HepG2 (cell line): ENCODE results near the gene HIVEP2. TPM values are rescaled to one million over a fixed set of nuclear protein-coding genes. Genes with fewer than 3 reads are reported as not detected.

Source experiments
- AGO2 ChIP-seq: fragments of 200-400 bp; formaldehyde crosslinking; optimal IDR thresholded peaks from 2 replicates; pipeline ENCODE3; 2017; ENCODE audit warnings: mild to moderate bottlenecking, low read depth, low read length, moderate library complexity
- ATF7-NPFF ChIP-seq: sonication (generic); formaldehyde crosslinking; IDR thresholded peaks from 2 replicates; pipeline ENCODE4 v1.8.1; 2023; ENCODE audit warnings: mild to moderate bottlenecking, low read depth, missing genetic modification reagents, moderate library complexity
- ELF4 ChIP-seq: sonication (generic); formaldehyde crosslinking; IDR thresholded peaks from 2 replicates; pipeline ENCODE4 v1.5.0; 2020; ENCODE audit warnings: missing genetic modification reagents, mild to moderate bottlenecking, moderate library complexity, borderline replicate concordance
- HDAC6 ChIP-seq: fragments of 200-600 bp; sonication (generic); IDR thresholded peaks from 2 replicates; pipeline ENCODE4 v1.7.0; 2017; ENCODE audit warnings: mild to moderate bottlenecking, antibody characterized with exemption, low read length, low read depth
- MTERF4 ChIP-seq: sonication (generic); formaldehyde crosslinking; IDR thresholded peaks from 2 replicates; pipeline ENCODE4 v1.8.0; 2023; ENCODE audit warnings: mild to moderate bottlenecking, missing genetic modification reagents
- NPAS2 ChIP-seq: sonication (generic); formaldehyde crosslinking; IDR thresholded peaks from 2 replicates; pipeline ENCODE4 v1.8.0; 2022; ENCODE audit warnings: mild to moderate bottlenecking, missing genetic modification reagents, borderline replicate concordance
- NR3C1 ChIP-seq: sonication (generic); formaldehyde crosslinking; IDR thresholded peaks from 2 replicates; pipeline ENCODE4 v1.4.0; 2020; ENCODE audit warnings: missing genetic modification reagents
- PRDM10 ChIP-seq: sonication (generic); formaldehyde crosslinking; IDR thresholded peaks from 2 replicates; pipeline ENCODE4 v1.4.0; 2020; ENCODE audit warnings: low read depth, missing genetic modification reagents
- SAFB2 ChIP-seq: sonication (generic); formaldehyde crosslinking; IDR thresholded peaks from 2 replicates; pipeline ENCODE4 v1.5.1; 2020; ENCODE audit warnings: missing genetic modification reagents, low read depth, mild to moderate bottlenecking, borderline replicate concordance
- SRSF9 ChIP-seq: fragments of 200-400 bp; formaldehyde crosslinking; IDR thresholded peaks from 2 replicates; pipeline ENCODE4 v1.6.1; 2018; ENCODE audit warnings: borderline replicate concordance, mild to moderate bottlenecking, low read depth, low read length; ENCODE audit not compliant: insufficient read depth, poor library complexity, severe bottlenecking
- ZBTB33 ChIP-seq: sonication (generic); formaldehyde crosslinking; IDR thresholded peaks from 2 replicates; pipeline ENCODE4 v1.4.0; 2020; ENCODE audit warnings: missing genetic modification reagents
- ZBTB38 ChIP-seq: sonication (generic); formaldehyde crosslinking; IDR thresholded peaks from 2 replicates; pipeline ENCODE4 v1.5.1; 2020; ENCODE audit warnings: mild to moderate bottlenecking, missing genetic modification reagents
- ZFP36 ChIP-seq: fragments of 150-350 bp; IDR thresholded peaks from 2 replicates; pipeline ENCODE4 v1.6.1; 2018; ENCODE audit warnings: borderline replicate concordance, low read length, low read depth; ENCODE audit not compliant: partially characterized antibody
- ZNF275 ChIP-seq: sonication (generic); formaldehyde crosslinking; IDR thresholded peaks from 2 replicates; pipeline ENCODE4 v1.8.0; 2022; ENCODE audit warnings: missing genetic modification reagents, mild to moderate bottlenecking, inconsistent platforms, borderline replicate concordance
- ZNF503 ChIP-seq: sonication (generic); formaldehyde crosslinking; IDR thresholded peaks from 2 replicates; pipeline ENCODE4 v1.4.0; 2020; ENCODE audit warnings: missing genetic modification reagents
- ZNF616 ChIP-seq: sonication (generic); formaldehyde crosslinking; IDR thresholded peaks from 2 replicates; pipeline ENCODE4 v1.5.0; 2020; ENCODE audit warnings: low read depth, mild to moderate bottlenecking, missing genetic modification reagents
- ZNF850 ChIP-seq: sonication (generic); formaldehyde crosslinking; conservative IDR thresholded peaks from 2 replicates; pipeline ENCODE4 v1.9.0; 2021; ENCODE audit warnings: mild to moderate bottlenecking, missing genetic modification reagents
- ZSCAN22 ChIP-seq: sonication (generic); formaldehyde crosslinking; IDR thresholded peaks from 2 replicates; pipeline ENCODE4 v1.4.0; 2020; ENCODE audit warnings: mild to moderate bottlenecking, missing genetic modification reagents
- polyA plus RNA-seq, 8 experiments: library from polyadenylated mRNA; depleted of rRNA in 3 of 8; stranded (reverse) in 7 of 8; unstranded in 1 of 8; fragments of >200 nt; fragmentation: Illumina TruSeq in 4 of 8; extraction: Trizol in 4 of 8; gene quantifications; 2 replicates each; pipeline versions ENCODE4 v1.2.1 to v1.2.3, GENCODE V29; 2011 to 2016; ENCODE audit warnings: low read depth in 4 of 8, missing spikeins in 1 of 8, mixed read lengths in 1 of 8; ENCODE audit not compliant: insufficient read depth in 1 of 8
- total RNA-seq, 5 experiments: library from RNA; depleted of rRNA; stranded (reverse); fragments of >200 nt; fragmentation: Illumina TruSeq; extraction: Trizol; gene quantifications; 2 replicates each; pipeline ENCODE4 v1.2.3, GENCODE V29; 2016; ENCODE audit warnings: low read depth in 1 of 5

Gene HIVEP2
- total and polyA plus RNA-seq, 2 of the 13 experiments (the other 11 are each of a cell fraction or from before 2014, with no cell fraction given), result 3.4 to 12.9 TPM

- TF ChIP-seq ZNF503 (peak; percentile 65; the same call in 1 of the 2 replicates), HDAC6 (no peak), ZNF616 (CRISPR knock-in tag) (0 out of 2 replicates have a peak, but pooled peaks have one; percentile 40), NR3C1 (CRISPR knock-in tag) (no peak), SRSF9 (no peak), ZBTB38 (peak; percentile 14; the same call in 1 of the 2 replicates), ZBTB33 (no peak), ATF7-NPFF (no peak), PRDM10 (CRISPR knock-in tag) (no peak; the same call in none of the 2 replicates), ELF4 (no peak), ZNF275 (no peak), NPAS2 (no peak), SAFB2 (no peak), ZSCAN22 (CRISPR knock-in tag) (no peak), MTERF4 (CRISPR knock-in tag) (peak; percentile 83), AGO2 (no peak), ZFP36 (no peak), ZNF850 (no peak)
Measured at GRCh38 chr6:142946181-142946923, 1.4 kb upstream of the HIVEP2 start (continued).
